H1 (cell line): ENCODE measurements around the gene FBLN2. TPM values are rescaled to one million over a fixed set of nuclear protein-coding genes. Genes with fewer than 3 reads are reported as not detected.

ENCODE experiments used
- CTCF ChIA-PET: fragments of 300-600 bp; sonication (Branson Sonifier 250); formaldehyde crosslinking; loops from one replicate; lab custom pipeline; 2021; ENCODE audit not compliant: partially characterized antibody; lab: Charles Lee
- POLR2A ChIA-PET: fragments of 300-600 bp; sonication (Branson Sonifier 250); formaldehyde crosslinking; loops from one replicate; lab custom pipeline; 2021; ENCODE audit warnings: inconsistent platforms; ENCODE audit not compliant: partially characterized antibody; lab: Charles Lee
- DNase-seq, 2 experiments: peaks; one replicate each; pipeline versions ENCODE4 v3.0.0 to v3.0.0-alpha.2; 2010 to 2022; ENCODE audit warnings: low spot score in 2 of 2, low read depth in 1 of 2, mixed read lengths in 1 of 2
- FAIRE-seq: peaks from 2 replicates; lab custom pipeline; 2011; peaks lifted over from hg19 to GRCh38; lab: Jason Lieb, UNC
- H2AFZ ChIP-seq: 2 replicates; pipeline ENCODE4 v1.8.1; 2012; ENCODE audit warnings: low read length, inconsistent platforms
- H2AK5ac ChIP-seq: 2 replicates; pipeline ENCODE4 v1.6.1; 2013; ENCODE audit warnings: low read depth, low read length
- H2BK120ac ChIP-seq: replicated peaks from 2 replicates; pipeline ENCODE3; 2013; ENCODE audit warnings: low read depth, low read length, inconsistent platforms
- H2BK12ac ChIP-seq: 2 replicates; pipeline ENCODE4 v1.6.1; 2013; ENCODE audit warnings: low read depth, low read length
- H2BK15ac ChIP-seq: 2 replicates; pipeline ENCODE4 v1.6.1; 2013; ENCODE audit warnings: low read length
- H2BK20ac ChIP-seq: 2 replicates; pipeline ENCODE4 v1.6.1; 2013; ENCODE audit warnings: low read length
- H2BK5ac ChIP-seq: 2 replicates; pipeline ENCODE4 v1.6.1; 2013; ENCODE audit warnings: low read depth, low read length
- H3K14ac ChIP-seq: 2 replicates; pipeline ENCODE4 v1.6.1; 2013; ENCODE audit warnings: inconsistent platforms; ENCODE audit not compliant: insufficient read length
- H3K18ac ChIP-seq: 2 replicates; pipeline ENCODE4 v1.6.1; 2013; ENCODE audit warnings: low read length; ENCODE audit errors: extremely low read depth
- H3K23ac ChIP-seq: 2 replicates; pipeline ENCODE4 v1.6.1; 2013; ENCODE audit warnings: inconsistent platforms; ENCODE audit not compliant: insufficient read length
- H3K23me2 ChIP-seq: 2 replicates; pipeline ENCODE4 v1.6.1; 2013; ENCODE audit warnings: low read depth, low read length
- H3K27ac ChIP-seq: 2 replicates; pipeline ENCODE4 v1.6.1; 2011; ENCODE audit warnings: low read depth, low read length, inconsistent platforms
- H3K27me3 ChIP-seq, 4 experiments: replicated peaks in 1 of 4; 1 replicate in 1 of 4; 2 replicates in 3 of 4; pipeline versions ENCODE4 v1.6.1 to v1.8.1; 2011 to 2013; ENCODE audit warnings: low read length in 3 of 4, mild to moderate bottlenecking in 3 of 4, inconsistent platforms in 2 of 4, mixed read lengths in 2 of 4, moderate library complexity in 1 of 4; ENCODE audit not compliant: control insufficient read depth in 3 of 4, insufficient read depth in 3 of 4; ENCODE audit errors: extremely low read depth in 1 of 4
- H3K36me3 ChIP-seq, 4 experiments: 2 replicates each; pipeline versions ENCODE4 v1.6.1 to v1.8.1; 2011 to 2013; ENCODE audit warnings: mild to moderate bottlenecking in 4 of 4, low read length in 3 of 4, moderate library complexity in 2 of 4, control low read depth in 1 of 4, inconsistent platforms in 1 of 4; ENCODE audit not compliant: insufficient read depth in 4 of 4, control insufficient read depth in 2 of 4
- H3K4ac ChIP-seq: replicated peaks from 2 replicates; pipeline ENCODE3; 2013; ENCODE audit warnings: low read length, low read depth, mixed read lengths, inconsistent platforms; ENCODE audit not compliant: insufficient read length
- H3K4me1 ChIP-seq, 4 experiments: replicated peaks in 1 of 4; 1 replicate in 1 of 4; 2 replicates in 3 of 4; pipeline versions ENCODE4 v1.6.1 to v1.8.1; 2011 to 2013; ENCODE audit warnings: low read length in 3 of 4, inconsistent platforms in 2 of 4, mixed read lengths in 1 of 4; ENCODE audit not compliant: insufficient read depth in 4 of 4, control insufficient read depth in 3 of 4
- H3K4me2 ChIP-seq, 2 experiments: 2 replicates each; pipeline versions ENCODE4 v1.6.1 to v1.8.1; 2011 to 2013; ENCODE audit warnings: low read depth in 2 of 2, low read length in 2 of 2, control low read depth in 1 of 2, inconsistent platforms in 1 of 2, mild to moderate bottlenecking in 1 of 2; ENCODE audit not compliant: insufficient read depth in 1 of 2
- H3K4me3 ChIP-seq, 4 experiments: fragments of 200-600, 300-600 bp in 1 of 4; sonication (generic), shearing (Covaris generic), sonication (Bioruptor Twin) in 1 of 4; 2 replicates each; pipeline versions ENCODE4 v1.5.1 to v1.8.1; 2011 to 2016; ENCODE audit warnings: low read length in 4 of 4, low read depth in 3 of 4, control low read depth in 2 of 4, inconsistent platforms in 2 of 4, mild to moderate bottlenecking in 2 of 4, mixed read lengths in 1 of 4, moderate library complexity in 1 of 4; ENCODE audit not compliant: insufficient read depth in 2 of 4; ENCODE audit errors: extremely low read depth in 1 of 4
- H3K56ac ChIP-seq: replicated peaks from 2 replicates; pipeline ENCODE3; 2013; ENCODE audit warnings: low read depth, mild to moderate bottlenecking, mixed read lengths, low read length, inconsistent platforms; ENCODE audit not compliant: insufficient read length
- H3K79me1 ChIP-seq: 2 replicates; pipeline ENCODE4 v1.6.1; 2013; ENCODE audit warnings: low read depth, low read length, control low read depth
- H3K79me2 ChIP-seq, 2 experiments: 2 replicates each; pipeline versions ENCODE4 v1.6.1 to v1.8.1; 2012 to 2013; ENCODE audit warnings: low read length in 2 of 2, mild to moderate bottlenecking in 2 of 2, inconsistent platforms in 1 of 2; ENCODE audit not compliant: insufficient read depth in 2 of 2, control insufficient read depth in 1 of 2
- H3K9ac ChIP-seq, 4 experiments: replicated peaks in 1 of 4; 1 replicate in 1 of 4; 2 replicates in 3 of 4; pipeline versions ENCODE4 v1.6.1 to v1.8.1; 2011 to 2013; ENCODE audit warnings: low read depth in 3 of 4, low read length in 3 of 4, control low read depth in 2 of 4, mild to moderate bottlenecking in 2 of 4, moderate library complexity in 2 of 4, inconsistent platforms in 1 of 4; ENCODE audit errors: extremely low read depth in 1 of 4
- H3K9me3 ChIP-seq, 2 experiments: 2 replicates each; pipeline versions ENCODE4 v1.6.1 to v1.8.1; 2012 to 2013; ENCODE audit warnings: mild to moderate bottlenecking in 2 of 2, moderate library complexity in 2 of 2, control low read depth in 1 of 2, inconsistent platforms in 1 of 2, low read depth in 1 of 2, low read length in 1 of 2, mixed read lengths in 1 of 2; ENCODE audit not compliant: insufficient read depth in 2 of 2
- H4K20me1 ChIP-seq, 2 experiments: replicated peaks in 1 of 2; 2 replicates each; pipeline versions ENCODE3 to v1.8.1; 2011 to 2013; ENCODE audit warnings: inconsistent platforms in 2 of 2, low read length in 2 of 2, mild to moderate bottlenecking in 1 of 2; ENCODE audit not compliant: insufficient read depth in 2 of 2, control insufficient read depth in 1 of 2
- H4K5ac ChIP-seq: 2 replicates; pipeline ENCODE4 v1.6.1; 2013; ENCODE audit warnings: low read length, low read depth, mixed read lengths, inconsistent platforms; ENCODE audit not compliant: insufficient read length
- H4K8ac ChIP-seq: 2 replicates; pipeline ENCODE4 v1.8.0; 2013; ENCODE audit warnings: mild to moderate bottlenecking, moderate library complexity, low read length, inconsistent platforms; ENCODE audit not compliant: insufficient read depth; ENCODE audit errors: extremely low read depth
- H4K91ac ChIP-seq: replicated peaks from 2 replicates; pipeline ENCODE3; 2013; ENCODE audit warnings: low read length, mixed read lengths, inconsistent platforms; ENCODE audit not compliant: insufficient read length
- FOSL1 ChIP-seq: IDR thresholded peaks from 2 replicates; pipeline ENCODE4 v1.6.1; 2011; ENCODE audit warnings: mild to moderate bottlenecking, low read depth, low read length, moderate library complexity; ENCODE audit not compliant: insufficient read depth
- HDAC2 ChIP-seq, 2 experiments: fragments of 300-600 bp in 1 of 2; sonication (generic) in 1 of 2; IDR thresholded peaks; 2 replicates each; pipeline ENCODE4 v1.6.1; 2011 to 2012; ENCODE audit warnings: low read depth in 2 of 2, low read length in 2 of 2, mild to moderate bottlenecking in 2 of 2, moderate library complexity in 2 of 2, borderline replicate concordance in 1 of 2, inconsistent platforms in 1 of 2
- MAFK ChIP-seq: IDR thresholded peaks from 2 replicates; pipeline ENCODE4 v1.6.1; 2012; ENCODE audit warnings: low read depth, mild to moderate bottlenecking, improper control_type of control experiment, low read length
- PHF8 ChIP-seq: fragments of 200-600 bp; sonication (generic); conservative IDR thresholded peaks from 2 replicates; pipeline ENCODE4 v1.7.1; 2012; ENCODE audit warnings: low read depth, mild to moderate bottlenecking, inconsistent platforms, low read length, moderate library complexity
- POU5F1 ChIP-seq: IDR thresholded peaks from 2 replicates; pipeline ENCODE4 v1.6.1; 2011; ENCODE audit warnings: low read depth, mild to moderate bottlenecking, low read length, moderate library complexity
- RNF2 ChIP-seq: fragments of 200-900, 300-1000 bp; sonication (generic); IDR thresholded peaks from 2 replicates; pipeline ENCODE4 v1.7.1; 2016; ENCODE audit warnings: borderline replicate concordance, low read depth, mild to moderate bottlenecking, antibody characterized with exemption, low read length; ENCODE audit not compliant: poor library complexity, severe bottlenecking; ENCODE audit errors: missing control alignments
- RXRA ChIP-seq: IDR thresholded peaks from 2 replicates; pipeline ENCODE4 v1.6.1; 2011; ENCODE audit warnings: low read depth, mild to moderate bottlenecking, low read length, moderate library complexity; ENCODE audit not compliant: insufficient read depth
- SIN3A ChIP-seq, 2 experiments: IDR thresholded peaks in 1 of 2; conservative IDR thresholded peaks in 1 of 2; 2 replicates each; pipeline ENCODE4 v1.6.1; 2011 to 2012; ENCODE audit warnings: low read length in 2 of 2, improper control_type of control experiment in 1 of 2, low read depth in 1 of 2, mild to moderate bottlenecking in 1 of 2
- SP2 ChIP-seq: IDR thresholded peaks from 2 replicates; pipeline ENCODE4 v1.6.1; 2012; ENCODE audit warnings: mild to moderate bottlenecking, low read length, inconsistent platforms
- YY1 ChIP-seq: IDR thresholded peaks from 2 replicates; pipeline ENCODE4 v1.6.1; 2011; ENCODE audit warnings: low read depth, mild to moderate bottlenecking, low read length
- WGBS, 2 experiments: shearing (Covaris generic) in 1 of 2; methylation state at CpG; one replicate each; pipeline versions ENCODE4 v1.1.6 to v1.1.7; 2013 to 2015; ENCODE audit warnings: low lambda C conversion rate in 2 of 2, mixed read lengths in 2 of 2, inconsistent platforms in 1 of 2, low coverage in 1 of 2, missing lambda C conversion rate in 1 of 2; ENCODE audit not compliant: insufficient replicate concordance in 2 of 2, insufficient coverage in 1 of 2, insufficient read length in 1 of 2; ENCODE audit errors: extremely low coverage in 1 of 2, missing lambda C conversion rate in 1 of 2; 5-methylcytosine and 5-hydroxymethylcytosine counted together
- polyA plus RNA-seq, 7 experiments: library from polyadenylated mRNA; depleted of rRNA in 3 of 7; stranded (reverse) in 5 of 7; unstranded in 2 of 7; fragments of >200 nt in 5 of 7; fragments of 200-250 nt in 2 of 7; gene quantifications; 1 replicate in 5 of 7; 2 replicates in 1 of 7; 4 replicates in 1 of 7; pipeline versions ENCODE4 v1.2.1 to v1.2.3, GENCODE V29; 2011 to 2013; ENCODE audit warnings: missing spikeins in 2 of 7, mixed read lengths in 2 of 7
- total RNA-seq: library from RNA; stranded (reverse); fragmentation: NEBNext Ultra II Directional; extraction: Animal tissue kit (Norgen Biotek cat#: 25700); gene quantifications from 2 replicates; pipeline ENCODE4 v1.2.1, GENCODE V29; 2021
- TF ChIP-seq, protein P1 (sequence below): IDR thresholded peaks from 2 replicates; pipeline ENCODE4 v1.6.1; 2011; ENCODE audit warnings: low read length, improper control_type of control experiment

The FBLN2 gene
- total and polyA plus RNA-seq, 2 of the 8 experiments (the other 6 are each of a cell fraction or from before 2014, with no cell fraction given), result 17.4 to 24.2 TPM

- H3K27ac ChIP-seq, result no peak overlapping the region
- no peak overlapping the region for H3K4me3 ChIP-seq
- H2AK5ac ChIP-seq, result no peak overlapping the region
- no peak overlapping the region for H2AFZ ChIP-seq
- H3K79me1 ChIP-seq, result no peaks in the 10 kb centered on the region
- no peak overlapping the region for H3K4ac ChIP-seq
- H2BK15ac ChIP-seq, result no peak overlapping the region
- no peaks in the 10 kb centered on the region for H3K27me3 ChIP-seq
- no peak overlapping the region for H2BK5ac ChIP-seq
- no peak overlapping the region; the same call in 1 of the 2 replicates for H2BK20ac ChIP-seq
- no peak overlapping the region for H2BK120ac ChIP-seq
- no peak for FAIRE-seq
- H3K56ac ChIP-seq, result peak overlapping the region; percentile 33
- H4K20me1 ChIP-seq, result peaks cover 0 to 9% of the 10 kb centered on the region in 2 experiments
- POLR2A ChIA-PET, result no interaction called here
- H2BK12ac ChIP-seq, result no peak overlapping the region
- no peak overlapping the region for H4K5ac ChIP-seq
- no peak overlapping the region for H3K4me2 ChIP-seq
- H3K9ac ChIP-seq, result no peak overlapping the region
- CTCF ChIA-PET, result interaction anchor here (0.7 to 2.2 kb wide), 4 partner anchors 117 to 610 kb away, joined by 3 to 8 read pairs (median 6); no protein-coding TSS in a partner anchor
- no peaks in the 10 kb centered on the region for H3K79me2 ChIP-seq
- whole genome bisulfite sequencing, 2 experiments, result 93 to 100% methylated on average over 1 to 3 of the region's 3 CpGs
- H4K91ac ChIP-seq, result no peak overlapping the region
- no peak for DNase-seq
- H4K8ac ChIP-seq, result no peak overlapping the region
- H3K36me3 ChIP-seq, result no peaks in the 10 kb centered on the region
- H3K14ac ChIP-seq, result no peak overlapping the region
- H3K18ac ChIP-seq, result no peak overlapping the region
- no peak overlapping the region for H3K23ac ChIP-seq
- H3K9me3 ChIP-seq, result no peaks in the 10 kb centered on the region; a peak in 2 of 4 replicates
- peaks cover 0 to 7% (median 3%) of the 10 kb centered on the region in 4 experiments; a peak in 3 of 7 replicates for H3K4me1 ChIP-seq
- peaks cover 17% of the 10 kb centered on the region; the same call in 1 of the 2 replicates for H3K23me2 ChIP-seq
- TF ChIP-seq POU5F1 (no peak), SIN3A (conservative IDR thresholded peaks at IDR 0.05 in 1 of 2, IDR thresholded peaks at IDR 0.05 in 1 of 2; ENCODE audit: low read depth in 1 of 2, low read length in 2 of 2) (no peak), RNF2 (no peak), HDAC2 (IDR thresholded peaks at IDR 0.05; ENCODE audit: borderline replicate concordance in 1 of 2, low read depth in 2 of 2, low read length in 2 of 2) (no peak), RXRA (no peak), YY1 (no peak), SP2 (no peak), MAFK (no peak), FOSL1 (no peak), PHF8 (no peak)
- TF ChIP-seq, protein P1, sequence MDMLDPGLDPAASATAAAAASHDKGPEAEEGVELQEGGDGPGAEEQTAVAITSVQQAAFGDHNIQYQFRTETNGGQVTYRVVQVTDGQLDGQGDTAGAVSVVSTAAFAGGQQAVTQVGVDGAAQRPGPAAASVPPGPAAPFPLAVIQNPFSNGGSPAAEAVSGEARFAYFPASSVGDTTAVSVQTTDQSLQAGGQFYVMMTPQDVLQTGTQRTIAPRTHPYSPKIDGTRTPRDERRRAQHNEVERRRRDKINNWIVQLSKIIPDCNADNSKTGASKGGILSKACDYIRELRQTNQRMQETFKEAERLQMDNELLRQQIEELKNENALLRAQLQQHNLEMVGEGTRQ, result no peak
Measured at GRCh38 chr3:13617097-13617738, 68.3 kb downstream of the FBLN2 start.
